Motor neuron (in vitro differentiated cells): ENCODE data around the gene FRZB. TPM values are rescaled to one million over a fixed set of nuclear protein-coding genes. Genes with fewer than 3 reads are reported as not detected.

Source experiments
- ATAC-seq, 8 experiments: fragments of 200-7000 bp; cut with Tn5 transposase; replicated peaks in 6 of 8; 2 replicates each; pipeline ENCODE4 v1.8.0; 2021; ENCODE audit warnings: mild to moderate bottlenecking in 8 of 8, moderate library complexity in 8 of 8
- H3K27ac ChIP-seq, 2 donors: fragments of 250-450 bp; sonication (Bioruptor Pico); 2 replicates each; pipeline ENCODE4 v1.9.0; 2021; ENCODE audit warnings: antibody characterized with exemption in 2 of 2, mild to moderate bottlenecking in 2 of 2, moderate library complexity in 1 of 2
- H3K4me1 ChIP-seq, 2 donors: fragments of 250-450 bp; sonication (Bioruptor Pico); replicated peaks in 1 of 2; 2 replicates each; pipeline ENCODE4 v1.6.1; 2021; ENCODE audit warnings: antibody characterized with exemption in 2 of 2, mild to moderate bottlenecking in 2 of 2, moderate library complexity in 1 of 2
- H3K4me3 ChIP-seq, 5 donors: fragments of 250-450 bp; sonication (Bioruptor Pico); 2 replicates each; pipeline ENCODE4 v1.9.0; 2021; ENCODE audit warnings: antibody characterized with exemption in 5 of 5, mild to moderate bottlenecking in 5 of 5, moderate library complexity in 4 of 5
- WGBS, 10 experiments: fragments of 450-650 bp; shearing (Covaris generic); methylation state at CpG; one replicate each; pipeline ENCODE4 v1.0.0; 2022; 5-methylcytosine and 5-hydroxymethylcytosine counted together
- in situ Hi-C, 9 experiments: fragments of 400-800 bp; cut with MboI; loops; one replicate each; pipeline ENCODE4 v1.15.0; 2021; ENCODE audit warnings: low sequenced_read_pairs in 9 of 9, low pct_unique_long_range_greater_than_20kb in 2 of 9; ENCODE audit not compliant: unreplicated experiment in 9 of 9
- total RNA-seq, 8 experiments: library from RNA; unstranded; fragments of 300-600 nt; gene quantifications; 2 replicates each; pipeline versions ENCODE4 v1.2.3 to v1.2.4, GENCODE V29; 2022

Gene FRZB
- 10 to 100 TPM in 1 of 8 experiments, 1 to 10 TPM in 5, under 1 TPM in 2; 0.25 to 32.1 (median 2.3) TPM for total RNA-seq

- WGBS, 10 experiments = 0 to 40% (median 17%) methylated on average over 1 to 17 of the region's 57 CpGs; no CpG with 5 or more reads in 1 of the 10 experiments
- Histone ChIP-seq H3K27ac (no peak within 1 kb of the TSS), H3K4me1 (peaks cover 17 to 45% of the 10 kb centered on the region in 2 donors), H3K4me3 (peak within 1 kb of the TSS in 4 of 5 donors; percentile 12 to 29 (median 22))
- in situ Hi-C loops = no loop called here
- peak; percentile 65 to 86 (median 81) for ATAC-seq
These were observed at the start of gene FRZB for GRCh38 chr2:182866461-182867406. TSS of gene FRZB (minus strand) at chr2:182866637. CDS start at chr2:182866552, 85 bp downstream.

- WGBS, 10 experiments = 60 to 100% (median 82%) methylated on average over 1 to 4 of the region's 6 CpGs; no CpG with 5 or more reads in 2 of the 10 experiments
- Histone ChIP-seq H3K4me1 (peaks cover 17 to 27% of the 10 kb centered on the region in 2 donors), H3K4me3 (peak overlapping the region in 1 of 5 donors; percentile 3), H3K27ac (peak overlapping the region in 1 of 2 donors; percentile 6)
- in situ Hi-C loops = no loop called here
- ATAC-seq = peak; percentile 86 to 99 (median 98)
These were observed 49.2 kb upstream of the FRZB start for GRCh38 chr2:182915369-182916326.

GRCh38 chr2:182914852-182915251 is 48.4 kb upstream of the FRZB start:
- no peak overlapping the region for H3K27ac ChIP-seq
- in situ Hi-C loops = no loop called here
- no peak overlapping the region for H3K4me3 ChIP-seq
- WGBS, 10 experiments = 50 to 100% (median 72%) methylated on average over 1 of the region's 1 CpG; no CpG with 5 or more reads in 4 of the 10 experiments
- ATAC-seq = no peak
- H3K4me1 ChIP-seq = peaks cover 17 to 27% of the 10 kb centered on the region in 2 donors

GRCh38 chr2:182913064-182913463 is 46.6 kb upstream of the FRZB start:
- in situ Hi-C loops = no loop called here
- Histone ChIP-seq H3K4me1 (peaks cover 17 to 27% of the 10 kb centered on the region in 2 donors), H3K4me3 (no peak overlapping the region), H3K27ac (no peak overlapping the region)
- no peak for ATAC-seq
- WGBS, 10 experiments = 71 to 100% (median 88%) methylated on average over 1 of the region's 1 CpG; no CpG with 5 or more reads in 6 of the 10 experiments

GRCh38 chr2:182912518-182912915 is 46.1 kb upstream of the FRZB start:
- 18 to 100% (median 73%) methylated on average over 1 to 3 of the region's 3 CpGs; no CpG with 5 or more reads in 1 of the 10 experiments for WGBS, 10 experiments
- H3K4me1 ChIP-seq = peaks cover 17 to 27% of the 10 kb centered on the region in 2 donors
- no peak overlapping the region for H3K4me3 ChIP-seq
- in situ Hi-C loops = no loop called here
- no peak overlapping the region for H3K27ac ChIP-seq
- no peak for ATAC-seq

- no peak overlapping the region for H3K4me3 ChIP-seq
- in situ Hi-C loops = no loop called here
- H3K27ac ChIP-seq = no peak overlapping the region
- ATAC-seq = no peak
- peaks cover 17 to 27% of the 10 kb centered on the region in 2 donors for H3K4me1 ChIP-seq
- 17 to 88% (median 77%) methylated on average over 1 to 2 of the region's 2 CpGs for WGBS, 10 experiments
These were observed 45.5 kb upstream of the FRZB start for GRCh38 chr2:182911813-182912517.

GRCh38 chr2:182910965-182911364 is 44.5 kb upstream of the FRZB start:
- H3K4me1 ChIP-seq = peaks cover 14 to 27% of the 10 kb centered on the region in 2 donors
- H3K27ac ChIP-seq = no peak overlapping the region
- 78 to 100% (median 100%) methylated on average over 1 of the region's 1 CpG; no CpG with 5 or more reads in 6 of the 10 experiments for WGBS, 10 experiments
- in situ Hi-C loops = no loop called here
- H3K4me3 ChIP-seq = no peak overlapping the region
- no peak for ATAC-seq

GRCh38 chr2:182907081-182907830 is 40.8 kb upstream of the FRZB start:
- H3K27ac ChIP-seq = no peak overlapping the region
- no peak for ATAC-seq

GRCh38 chr2:182906454-182906853 is 40.0 kb upstream of the FRZB start:
- Histone ChIP-seq H3K4me1 (no peaks in the 10 kb centered on the region), H3K27ac (no peak overlapping the region), H3K4me3 (no peak overlapping the region)
- no peak for ATAC-seq
- in situ Hi-C loops = no loop called here

More at GRCh38 chr2:182907081-182907830, 40.8 kb upstream of the FRZB start:
- in situ Hi-C loops = no loop called here
- Histone ChIP-seq H3K4me1 (peaks cover 2 to 5% of the 10 kb centered on the region in 2 donors), H3K4me3 (no peak overlapping the region)
- 23 to 75% (median 38%) methylated on average over 2 to 7 of the region's 7 CpGs for WGBS, 10 experiments

GRCh38 chr2:182904844-182905243 is 38.4 kb upstream of the FRZB start:
- Histone ChIP-seq H3K4me3 (no peak overlapping the region), H3K27ac (no peak overlapping the region), H3K4me1 (no peaks in the 10 kb centered on the region)
- WGBS, 10 experiments = 90 to 100% (median 100%) methylated on average over 1 of the region's 1 CpG; no CpG with 5 or more reads in 5 of the 10 experiments
- ATAC-seq = no peak
- in situ Hi-C loops = no loop called here

- in situ Hi-C loops = no loop called here
- Histone ChIP-seq H3K4me3 (no peak overlapping the region), H3K27ac (no peak overlapping the region), H3K4me1 (no peaks in the 10 kb centered on the region)
- ATAC-seq = no peak
- 60 to 100% (median 80%) methylated on average over 1 to 2 of the region's 2 CpGs; no CpG with 5 or more reads in 1 of the 10 experiments for WGBS, 10 experiments
These were observed 37.1 kb upstream of the FRZB start for GRCh38 chr2:182903566-182903965.

GRCh38 chr2:182901748-182902147 is 35.3 kb upstream of the FRZB start:
- 78 to 100% (median 100%) methylated on average over 1 to 6 of the region's 6 CpGs; no CpG with 5 or more reads in 3 of the 10 experiments for WGBS, 10 experiments
- H3K4me1 ChIP-seq = no peaks in the 10 kb centered on the region
- no peak overlapping the region for H3K4me3 ChIP-seq
- in situ Hi-C loops = no loop called here
- ATAC-seq = no peak
- H3K27ac ChIP-seq = no peak overlapping the region
